ENCODE measurements around the gene HSPA12A.
"Not testable (repeated sequence)": the region's sequence is repeated elsewhere in the genome, so short reads cannot be mapped to it uniquely, and the experiment has no call there.

Gene HSPA12A

GRCh38 chr10:116715839-116716377 is 26.5 kb downstream of the HSPA12A start:
- DNase-seq (ENCODE audit: low read depth in 3 of 3): no peak

GRCh38 chr10:116715341-116715740 is 27.0 kb downstream of the HSPA12A start:
- no peak for DNase-seq (ENCODE audit: low read depth in 3 of 3)

GRCh38 chr10:116713846-116714245 is 28.5 kb downstream of the HSPA12A start:
- DNase-seq (ENCODE audit: low read depth in 3 of 3): no peak

- no peak for DNase-seq (ENCODE audit: low read depth in 3 of 3)
Observed at GRCh38 chr10:116712989-116713543, 29.3 kb downstream of the HSPA12A start.

- no peak for DNase-seq (ENCODE audit: low read depth in 3 of 3)
Observed at GRCh38 chr10:116712519-116712918, 29.8 kb downstream of the HSPA12A start.

GRCh38 chr10:116711803-116712202 is 30.6 kb downstream of the HSPA12A start:
- not testable (repeated sequence) for DNase-seq (ENCODE audit: low read depth in 3 of 3)

- no peak for DNase-seq (ENCODE audit: low read depth in 3 of 3)
Observed at GRCh38 chr10:116710076-116710475, 32.3 kb downstream of the HSPA12A start.

- DNase-seq (ENCODE audit: low read depth in 3 of 3): no peak
Observed at GRCh38 chr10:116708877-116709276, 33.5 kb downstream of the HSPA12A start.

- no peak for DNase-seq (ENCODE audit: low read depth in 3 of 3)
Observed at GRCh38 chr10:116708391-116708821, 34.0 kb downstream of the HSPA12A start.

- no peak for DNase-seq (ENCODE audit: low read depth in 3 of 3)
Observed at GRCh38 chr10:116707981-116708380, 34.4 kb downstream of the HSPA12A start.

GRCh38 chr10:116706281-116706680 is 36.1 kb downstream of the HSPA12A start:
- DNase-seq (ENCODE audit: low read depth in 3 of 3): no peak

GRCh38 chr10:116705498-116705897 is 36.9 kb downstream of the HSPA12A start:
- no peak for DNase-seq (ENCODE audit: low read depth in 3 of 3)

- DNase-seq (ENCODE audit: low read depth in 3 of 3): no peak
Observed at GRCh38 chr10:116704926-116705325, 37.4 kb downstream of the HSPA12A start.

- no peak for DNase-seq (ENCODE audit: low read depth in 3 of 3)
Observed at GRCh38 chr10:116702165-116702564, 40.2 kb downstream of the HSPA12A start.

GRCh38 chr10:116699471-116700150 is 42.8 kb downstream of the HSPA12A start:
- DNase-seq (ENCODE audit: low read depth in 3 of 3): no peak

GRCh38 chr10:116699049-116699448 is 43.3 kb downstream of the HSPA12A start:
- no peak for DNase-seq (ENCODE audit: low read depth in 3 of 3)

GRCh38 chr10:116698364-116698763 is 44.0 kb downstream of the HSPA12A start:
- DNase-seq (ENCODE audit: low read depth in 3 of 3): no peak

GRCh38 chr10:116697816-116698215 is 44.5 kb downstream of the HSPA12A start:
- DNase-seq (ENCODE audit: low read depth in 3 of 3): no peak

- no peak for DNase-seq (ENCODE audit: low read depth in 3 of 3)
Observed at GRCh38 chr10:116696919-116697318, 45.4 kb downstream of the HSPA12A start.

GRCh38 chr10:116694927-116695268 is 47.5 kb downstream of the HSPA12A start:
- DNase-seq (ENCODE audit: low read depth in 3 of 3): no peak

GRCh38 chr10:116694243-116694926 is 48.0 kb downstream of the HSPA12A start:
- DNase-seq (ENCODE audit: low read depth in 3 of 3): no peak

- DNase-seq (ENCODE audit: low read depth in 3 of 3): no peak
Observed at GRCh38 chr10:116692225-116692624, 50.1 kb downstream of the HSPA12A start.

- no peak for DNase-seq (ENCODE audit: low read depth in 3 of 3)
Observed at GRCh38 chr10:116691635-116692034, 50.7 kb downstream of the HSPA12A start.
